Stimulated activated memory B cell treated with anti-CD40 and anti-IgM and Interleukin-4, amounts not matched to agents 10 μg/mL and 1 μg/mL and 100 μg/mL, for 72 hours (primary cell): ENCODE measurements around the gene ATP10A.
A peak's percentile ranks its signal among the peaks of the same experiment; 100 is the strongest.

Experiments used
- ATAC-seq: fragments of 150-1000 bp; cut with Tn5 transposase; 2 replicates; pipeline ENCODE4 v1.10.0; 2021
- H3K27ac Mint-ChIP-seq: one replicate; pipeline ENCODE4 v1.8.0; 2022; ENCODE audit warnings: mild to moderate bottlenecking, mixed read lengths
- H3K27me3 Mint-ChIP-seq: one replicate; pipeline ENCODE4 v1.8.0; 2022; ENCODE audit warnings: mixed read lengths
- H3K36me3 Mint-ChIP-seq: one replicate; pipeline ENCODE4 v1.8.0; 2022; ENCODE audit warnings: mixed read lengths
- H3K4me1 Mint-ChIP-seq: one replicate; pipeline ENCODE4 v1.8.0; 2022; ENCODE audit warnings: mixed read lengths
- H3K4me3 Mint-ChIP-seq: one replicate; pipeline ENCODE4 v1.8.0; 2022; ENCODE audit warnings: mild to moderate bottlenecking, moderate library complexity, mixed read lengths
- H3K9me3 Mint-ChIP-seq: one replicate; pipeline ENCODE4 v1.8.0; 2022; ENCODE audit warnings: mixed read lengths

Gene ATP10A

DNA sequence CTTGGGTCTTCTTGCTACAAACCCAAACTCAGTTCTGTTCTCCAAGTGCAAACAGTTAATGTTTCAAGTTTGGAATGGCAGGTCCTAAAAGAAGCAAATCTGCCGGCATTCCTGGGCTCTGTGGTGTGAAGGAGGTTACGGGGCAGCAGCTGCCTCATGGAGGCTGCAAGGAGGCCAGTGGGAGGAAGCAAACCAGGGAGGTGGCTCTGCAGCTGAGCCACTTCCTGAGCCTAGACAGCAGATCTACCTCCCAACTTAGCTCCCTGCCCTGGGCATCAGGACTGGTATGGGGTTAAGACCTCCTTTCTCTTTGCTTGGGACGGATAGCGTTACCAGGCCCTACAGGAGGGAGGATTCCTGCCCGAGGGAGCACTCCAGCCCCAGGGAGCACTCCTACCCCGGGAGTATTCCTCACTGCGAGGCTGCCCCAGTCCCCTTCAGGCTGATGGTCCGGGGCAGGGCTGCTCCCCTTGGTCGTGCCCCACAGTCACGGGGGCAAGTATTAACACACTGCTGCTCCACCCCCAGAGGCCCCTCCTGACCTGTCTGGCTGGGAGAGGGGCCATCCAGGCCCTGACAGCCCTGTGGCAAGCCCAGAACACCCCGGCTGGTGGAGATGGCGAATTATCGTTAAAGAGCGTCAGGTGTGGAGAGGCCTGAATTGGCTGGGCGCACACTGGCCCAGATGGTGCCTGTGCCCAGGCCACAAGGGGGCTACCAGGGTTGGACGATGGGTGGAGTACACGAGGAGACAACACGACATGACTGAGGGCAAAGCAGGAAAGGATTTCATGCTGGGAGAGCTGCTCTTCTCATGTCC is 129.9 kb downstream of the ATP10A start:
- Mint-ChIP-seq H3K4me3 (no peak overlapping the region), H3K27ac (no peak overlapping the region), H3K36me3 (no peaks in the 10 kb centered on the region), H3K9me3 (no peaks in the 10 kb centered on the region), H3K4me1 (no peaks in the 10 kb centered on the region), H3K27me3 (peaks cover 6% of the 10 kb centered on the region)
- peak; percentile 34 for ATAC-seq

DNA sequence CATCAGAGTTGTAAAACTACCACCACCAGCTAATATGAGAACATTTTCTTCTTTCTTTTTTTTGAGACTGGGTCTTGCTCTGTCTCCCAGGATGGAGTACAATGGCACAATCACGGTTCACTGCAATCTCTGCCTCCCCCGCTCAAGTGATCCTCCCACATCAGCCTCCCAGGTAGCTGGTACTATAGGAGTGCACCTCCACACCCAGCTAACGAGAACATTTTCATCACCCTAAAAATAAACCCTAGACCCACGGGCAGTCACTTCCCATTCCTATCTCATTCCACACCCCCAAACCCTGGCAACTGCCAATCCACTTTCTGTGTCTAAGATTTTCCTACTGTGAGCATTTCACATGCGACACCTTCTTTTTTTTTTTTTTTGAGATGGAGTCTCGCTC is 130.9 kb downstream of the ATP10A start:
- ATAC-seq = no peak
- Mint-ChIP-seq H3K27me3 (no peaks in the 10 kb centered on the region), H3K4me1 (no peaks in the 10 kb centered on the region), H3K36me3 (no peaks in the 10 kb centered on the region), H3K27ac (no peak overlapping the region), H3K9me3 (no peaks in the 10 kb centered on the region), H3K4me3 (no peak overlapping the region)

DNA sequence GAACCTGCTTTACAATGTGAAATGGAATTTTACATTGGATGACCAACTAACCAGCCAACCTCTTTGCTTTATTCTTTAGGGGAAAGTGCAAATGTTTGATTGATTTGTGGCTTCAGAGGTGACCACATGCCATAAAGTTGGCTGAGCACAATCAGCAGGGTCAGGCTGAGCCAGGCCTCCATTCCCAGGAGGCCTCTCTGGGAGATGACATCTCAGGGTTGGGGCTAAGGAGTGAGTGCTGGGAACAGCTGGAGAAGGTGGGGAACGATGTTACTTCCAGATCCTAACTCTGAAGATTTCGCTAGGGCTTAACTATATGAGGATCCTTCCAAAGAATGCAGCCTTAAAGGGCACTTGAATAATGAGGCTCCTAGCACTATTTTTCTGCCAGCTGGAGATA is 131.7 kb downstream of the ATP10A start:
- no peaks in the 10 kb centered on the region for H3K27me3 Mint-ChIP-seq
- no peaks in the 10 kb centered on the region for H3K9me3 Mint-ChIP-seq
- ATAC-seq = no peak
- H3K36me3 Mint-ChIP-seq = no peaks in the 10 kb centered on the region
- no peaks in the 10 kb centered on the region for H3K4me1 Mint-ChIP-seq
- no peak overlapping the region for H3K27ac Mint-ChIP-seq
- no peak overlapping the region for H3K4me3 Mint-ChIP-seq

DNA sequence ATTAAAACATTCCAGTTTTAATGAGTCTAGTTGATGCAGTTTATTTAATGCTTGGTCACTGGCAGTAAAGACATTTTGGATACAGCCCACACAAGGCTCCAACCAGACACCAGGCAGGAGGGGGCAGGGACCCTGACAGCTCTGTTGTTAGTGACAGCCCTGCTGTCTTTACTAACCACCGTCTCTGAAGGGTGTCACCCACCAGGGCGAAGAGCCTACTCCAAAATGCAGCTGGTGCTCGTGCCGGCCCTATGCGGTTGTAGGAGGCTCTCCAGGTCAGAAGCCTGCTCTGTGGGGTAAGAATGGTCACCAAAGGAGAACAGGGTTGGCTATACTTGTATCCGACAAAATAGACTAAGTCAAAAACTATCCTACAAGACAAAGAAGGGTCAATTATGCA is 132.2 kb downstream of the ATP10A start:
- Mint-ChIP-seq H3K9me3 (no peaks in the 10 kb centered on the region), H3K4me1 (no peaks in the 10 kb centered on the region), H3K27ac (no peak overlapping the region), H3K27me3 (no peaks in the 10 kb centered on the region), H3K4me3 (no peak overlapping the region), H3K36me3 (no peaks in the 10 kb centered on the region)
- ATAC-seq = no peak

DNA sequence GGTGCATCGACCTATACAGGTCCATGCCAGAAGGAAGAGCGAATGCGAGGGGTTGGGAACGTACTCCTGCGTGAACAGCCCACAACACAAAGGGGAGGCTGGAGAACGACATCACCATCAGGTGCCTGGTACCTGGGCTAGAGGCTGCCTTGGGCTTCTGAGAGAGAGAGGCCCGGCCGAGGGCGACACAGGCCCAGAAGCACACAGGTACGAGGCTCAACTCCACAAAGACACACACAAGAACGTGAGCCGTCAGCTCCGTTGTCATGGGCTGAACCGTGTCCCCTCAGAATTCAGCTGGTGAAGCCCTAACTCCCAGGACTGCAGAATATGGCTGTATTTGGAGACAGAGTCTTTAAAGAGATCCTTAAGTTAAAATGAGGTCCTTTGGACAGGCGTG is 134.3 kb downstream of the ATP10A start:
- no peaks in the 10 kb centered on the region for H3K27me3 Mint-ChIP-seq
- H3K36me3 Mint-ChIP-seq = no peaks in the 10 kb centered on the region
- no peak for ATAC-seq
- no peak overlapping the region for H3K27ac Mint-ChIP-seq
- no peaks in the 10 kb centered on the region for H3K4me1 Mint-ChIP-seq
- H3K9me3 Mint-ChIP-seq = no peaks in the 10 kb centered on the region
- H3K4me3 Mint-ChIP-seq = no peak overlapping the region

DNA sequence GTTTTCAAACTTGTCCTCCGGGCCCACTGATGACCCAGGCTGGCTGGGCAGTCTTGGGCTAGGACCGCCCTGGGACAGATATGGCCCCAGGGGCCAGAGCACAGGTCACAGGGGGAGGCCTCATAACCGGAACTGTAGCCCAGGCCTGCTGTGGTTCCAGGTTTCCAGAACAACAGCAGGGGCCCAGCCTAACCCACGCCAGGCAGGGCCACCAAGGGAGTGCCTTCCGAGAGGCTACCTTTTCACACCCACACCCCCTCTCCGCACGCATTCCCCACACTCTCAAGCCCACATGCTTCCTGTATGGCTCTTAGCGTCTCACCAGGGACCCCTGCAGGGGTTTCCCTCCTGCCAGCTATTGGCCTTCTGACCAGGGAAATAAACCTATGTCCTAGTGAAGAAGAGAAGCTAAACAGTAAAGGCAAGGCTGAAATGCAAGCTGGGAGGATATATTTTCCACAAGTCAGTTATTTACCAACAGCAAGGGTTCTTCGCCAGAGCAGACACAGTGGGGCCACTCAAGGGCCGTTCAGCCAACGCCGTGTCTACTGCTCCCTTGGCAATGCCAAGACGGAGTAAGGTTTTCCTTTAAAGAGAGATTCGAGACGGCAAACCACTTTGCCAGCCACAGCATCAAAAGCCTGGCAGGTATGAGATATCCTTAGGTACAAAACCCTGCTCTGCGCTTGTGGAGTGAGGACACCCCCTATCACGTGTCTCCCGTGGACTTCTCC is 135.1 kb downstream of the ATP10A start:
- H3K27me3 Mint-ChIP-seq = peaks cover 5% of the 10 kb centered on the region
- no peak overlapping the region for H3K27ac Mint-ChIP-seq
- H3K9me3 Mint-ChIP-seq = no peaks in the 10 kb centered on the region
- H3K36me3 Mint-ChIP-seq = no peaks in the 10 kb centered on the region
- no peaks in the 10 kb centered on the region for H3K4me1 Mint-ChIP-seq
- ATAC-seq = no peak
- no peak overlapping the region for H3K4me3 Mint-ChIP-seq

DNA sequence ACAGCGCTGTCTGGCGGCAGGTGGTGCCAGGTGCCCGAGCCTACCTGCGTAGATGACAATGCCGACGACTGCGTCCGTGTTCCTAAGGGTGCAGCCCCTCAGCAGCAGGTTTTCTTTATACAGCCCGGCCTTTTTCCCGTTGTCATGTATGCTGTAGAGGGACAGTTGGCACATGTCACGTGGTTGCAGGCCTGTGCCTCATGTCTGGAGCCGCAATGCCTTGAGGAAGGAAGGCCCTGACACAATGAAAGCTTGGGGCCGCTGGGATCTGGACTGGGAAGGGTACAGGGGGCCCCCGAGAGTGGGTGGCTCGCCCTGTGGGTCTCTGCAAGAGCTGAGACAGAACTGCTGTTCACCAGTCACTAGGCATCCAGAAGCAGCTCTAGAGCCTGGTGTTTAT is 136.0 kb downstream of the ATP10A start:
- no peak for ATAC-seq
- H3K4me1 Mint-ChIP-seq = no peaks in the 10 kb centered on the region

DNA sequence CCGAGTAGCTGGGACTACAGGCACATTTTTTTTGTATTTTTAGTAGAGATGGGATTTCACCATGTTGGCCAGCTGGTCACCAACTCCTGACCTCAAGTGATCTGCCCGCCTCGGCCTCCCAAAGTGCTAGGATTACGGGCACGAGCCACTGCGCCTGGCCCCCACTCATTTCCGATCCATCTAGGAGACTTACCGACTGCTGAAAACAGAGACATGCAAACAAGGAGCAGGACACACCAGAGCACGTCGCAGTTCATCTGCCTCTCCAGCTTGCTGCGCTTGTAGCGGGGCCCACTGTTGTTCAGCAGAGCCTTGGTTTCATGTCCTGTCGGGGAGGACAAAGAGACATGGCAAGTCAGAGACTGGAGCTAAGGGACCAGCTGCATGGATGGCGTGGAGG is 137.4 kb downstream of the ATP10A start:
- Mint-ChIP-seq H3K36me3 (no peaks in the 10 kb centered on the region), H3K27me3 (peaks cover 28% of the 10 kb centered on the region)

More for the DNA sequence above, 136.0 kb downstream of the ATP10A start:
- Mint-ChIP-seq H3K27ac (no peak overlapping the region), H3K9me3 (no peaks in the 10 kb centered on the region), H3K36me3 (no peaks in the 10 kb centered on the region), H3K27me3 (peaks cover 14% of the 10 kb centered on the region), H3K4me3 (no peak overlapping the region)

DNA sequence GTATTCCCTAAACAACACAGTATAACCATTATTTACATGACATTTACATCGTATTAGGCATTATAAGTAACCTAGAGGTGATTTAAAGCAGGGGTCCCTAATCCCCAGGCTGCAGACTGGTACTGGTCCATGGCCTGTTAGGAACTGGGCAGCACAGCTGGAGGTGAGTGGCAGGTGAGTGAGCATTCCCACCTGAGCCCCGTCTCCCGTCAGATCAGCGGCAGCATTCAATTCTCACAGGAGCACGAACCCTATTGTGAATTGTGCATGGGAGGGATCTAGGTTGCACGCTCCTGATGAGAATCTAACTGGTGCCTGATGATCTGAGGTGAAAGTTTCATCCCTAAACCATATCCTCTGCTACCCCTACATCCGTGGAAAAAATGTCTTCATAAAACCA is 138.2 kb downstream of the ATP10A start:
- Mint-ChIP-seq H3K27ac (no peak overlapping the region), H3K36me3 (no peaks in the 10 kb centered on the region)

More for the DNA sequence above, 137.4 kb downstream of the ATP10A start:
- Mint-ChIP-seq H3K27ac (no peak overlapping the region), H3K4me1 (no peaks in the 10 kb centered on the region), H3K4me3 (no peak overlapping the region), H3K9me3 (no peaks in the 10 kb centered on the region)
- ATAC-seq = no peak

DNA sequence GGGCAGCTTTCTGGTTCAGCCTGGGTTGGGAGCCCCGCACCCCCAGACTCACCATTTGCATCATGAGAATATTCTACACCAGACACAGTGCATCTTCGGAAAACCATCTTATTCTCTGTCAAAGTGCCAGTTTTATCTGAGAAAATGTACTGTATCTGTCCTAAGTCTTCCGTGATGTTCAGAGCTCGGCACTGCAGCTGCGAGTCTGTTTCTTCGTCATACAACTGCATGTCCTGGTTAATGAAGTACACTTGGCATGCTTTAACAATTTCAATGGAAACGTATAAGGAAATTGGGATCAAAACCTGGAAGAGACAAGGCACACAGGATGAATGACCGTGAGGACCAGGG is 141.5 kb downstream of the ATP10A start:
- no peak for ATAC-seq

More for the DNA sequence above, 138.2 kb downstream of the ATP10A start:
- H3K4me1 Mint-ChIP-seq = no peaks in the 10 kb centered on the region
- no peak overlapping the region for H3K4me3 Mint-ChIP-seq
- no peak for ATAC-seq
- H3K9me3 Mint-ChIP-seq = no peaks in the 10 kb centered on the region
- H3K27me3 Mint-ChIP-seq = peaks cover 31% of the 10 kb centered on the region

DNA sequence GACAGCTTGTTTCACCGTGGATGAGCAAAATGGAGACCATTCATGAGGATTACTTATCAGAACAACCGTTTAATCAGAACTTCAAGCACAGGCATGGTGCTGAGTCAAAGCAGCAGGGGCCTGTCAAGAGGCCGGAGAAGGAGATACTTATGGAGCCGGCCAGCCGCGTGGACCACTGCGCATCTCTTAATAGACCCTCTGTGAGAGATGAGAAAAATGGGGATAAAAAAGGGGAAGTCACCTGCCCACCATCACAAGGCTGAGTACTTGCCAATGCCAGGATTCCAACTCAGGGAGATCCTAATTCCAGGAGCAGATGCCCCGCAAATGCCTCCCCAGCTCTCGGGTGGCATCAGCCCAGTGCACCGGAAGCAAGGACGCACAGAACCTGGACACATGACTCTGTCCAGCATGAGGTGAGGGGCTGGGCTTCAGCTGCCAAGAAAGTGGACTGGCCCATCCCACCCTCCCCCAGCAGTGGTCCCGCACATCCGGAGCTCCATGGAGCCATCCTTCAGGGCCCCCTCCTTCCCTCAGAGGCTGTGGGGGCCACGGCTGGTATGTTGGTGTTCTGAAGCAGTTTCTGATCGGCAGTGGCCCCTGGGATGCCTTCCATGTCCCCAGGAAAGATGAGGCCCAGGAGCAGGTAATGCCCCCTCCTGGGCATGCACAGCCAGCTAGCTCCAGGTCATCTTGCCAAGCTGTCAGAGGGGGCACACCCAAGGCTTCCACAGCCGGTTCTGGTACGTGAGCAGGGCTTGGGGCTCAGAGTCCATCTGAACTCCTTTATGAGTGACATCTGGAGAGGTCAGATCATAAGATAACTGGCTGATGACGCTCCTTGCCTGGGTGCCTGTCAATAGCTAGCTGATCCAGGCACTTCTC is 143.8 kb downstream of the ATP10A start:
- Mint-ChIP-seq H3K36me3 (no peaks in the 10 kb centered on the region), H3K4me3 (no peak overlapping the region), H3K27ac (no peak overlapping the region), H3K27me3 (peaks cover 57% of the 10 kb centered on the region), H3K9me3 (no peaks in the 10 kb centered on the region), H3K4me1 (peaks cover 14% of the 10 kb centered on the region)
- no peak for ATAC-seq

More for the DNA sequence above, 141.5 kb downstream of the ATP10A start:
- peaks cover 14% of the 10 kb centered on the region for H3K4me1 Mint-ChIP-seq
- H3K27me3 Mint-ChIP-seq = peaks cover 47% of the 10 kb centered on the region
- H3K4me3 Mint-ChIP-seq = no peak overlapping the region
- no peak overlapping the region for H3K27ac Mint-ChIP-seq
- H3K9me3 Mint-ChIP-seq = no peaks in the 10 kb centered on the region
- no peaks in the 10 kb centered on the region for H3K36me3 Mint-ChIP-seq

DNA sequence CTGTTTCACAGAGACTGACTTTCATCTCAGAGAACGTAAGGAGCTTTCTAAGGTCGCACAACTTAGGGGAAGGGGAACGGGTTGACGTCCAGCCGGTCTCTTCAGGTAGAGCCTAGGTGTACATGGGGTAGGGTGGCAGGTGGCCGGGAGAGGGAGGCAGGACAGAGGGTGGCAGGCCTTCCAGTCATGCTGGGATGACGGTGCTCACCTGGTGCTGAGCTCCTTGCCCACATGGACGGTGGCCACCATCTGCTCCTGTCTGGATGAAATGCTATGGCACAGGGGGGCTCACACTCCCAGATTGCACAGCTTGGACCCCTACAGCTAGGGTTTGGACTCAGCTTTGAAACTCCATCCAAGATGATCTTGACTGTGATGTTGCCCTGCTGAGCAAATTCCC is 144.5 kb downstream of the ATP10A start:
- Mint-ChIP-seq H3K4me1 (peaks cover 14% of the 10 kb centered on the region), H3K9me3 (no peaks in the 10 kb centered on the region), H3K36me3 (no peaks in the 10 kb centered on the region), H3K4me3 (no peak overlapping the region), H3K27ac (no peak overlapping the region), H3K27me3 (peaks cover 57% of the 10 kb centered on the region)
- ATAC-seq = no peak

DNA sequence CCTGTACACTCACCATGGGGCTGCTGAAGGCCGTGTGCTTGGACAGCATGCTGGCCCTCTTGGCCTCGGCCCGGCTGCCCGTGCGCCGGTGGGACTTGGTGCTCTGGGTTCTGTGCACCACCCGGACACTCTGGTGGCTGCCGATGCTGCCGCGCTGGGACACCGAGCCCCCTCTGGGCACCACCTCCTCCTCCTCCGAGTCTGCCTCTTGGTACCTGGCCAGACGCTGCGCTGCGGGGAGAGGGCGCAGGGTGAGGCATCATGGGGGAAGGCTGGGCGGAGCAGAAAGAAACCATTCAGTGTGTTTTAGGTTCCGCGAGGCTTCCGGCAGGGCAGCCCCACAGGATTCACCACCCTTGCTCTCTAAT is 145.0 kb downstream of the ATP10A start:
- Mint-ChIP-seq H3K36me3 (no peaks in the 10 kb centered on the region), H3K4me1 (peaks cover 14% of the 10 kb centered on the region), H3K27ac (no peak overlapping the region), H3K9me3 (no peaks in the 10 kb centered on the region), H3K4me3 (no peak overlapping the region), H3K27me3 (peaks cover 53% of the 10 kb centered on the region)
- ATAC-seq = peak; percentile 9

DNA sequence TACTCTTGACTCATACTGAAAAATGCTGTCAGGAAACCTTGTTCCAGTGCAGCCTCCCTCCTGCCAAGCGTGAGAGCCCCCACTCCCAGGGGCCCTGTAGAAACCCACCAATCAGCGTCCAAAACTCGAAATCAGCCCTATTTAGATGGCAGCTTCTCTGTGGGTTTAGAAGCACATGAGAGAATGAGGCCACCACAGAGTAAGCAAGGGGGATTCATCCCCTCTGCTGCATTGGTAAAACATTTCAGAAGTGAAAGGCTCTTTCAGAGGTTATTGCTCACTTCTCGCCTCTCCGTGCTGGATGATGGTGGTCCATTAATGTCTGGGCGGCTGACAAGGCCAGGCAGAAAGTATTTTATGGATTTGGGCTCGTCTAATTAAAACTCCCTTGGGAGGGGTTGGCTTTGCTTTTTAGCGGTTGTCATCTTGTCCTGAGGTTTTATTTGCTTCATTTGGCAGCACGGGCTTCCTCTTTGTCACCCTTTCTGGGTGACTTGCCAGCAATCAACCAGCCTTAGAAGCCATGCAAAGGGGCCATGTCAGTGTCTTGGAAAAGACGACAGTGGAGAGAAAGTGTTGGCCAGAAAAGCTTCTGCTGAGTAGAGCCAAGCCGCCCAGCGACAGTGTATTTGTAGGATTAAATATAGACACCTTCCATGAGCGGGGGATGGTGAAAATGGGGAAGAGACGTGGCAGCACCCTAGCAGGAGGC is 145.5 kb downstream of the ATP10A start:
- no peak overlapping the region for H3K4me3 Mint-ChIP-seq
- ATAC-seq = peak; percentile 66
- no peak overlapping the region for H3K27ac Mint-ChIP-seq
- no peaks in the 10 kb centered on the region for H3K9me3 Mint-ChIP-seq
- H3K27me3 Mint-ChIP-seq = peaks cover 48% of the 10 kb centered on the region
- peaks cover 14% of the 10 kb centered on the region for H3K4me1 Mint-ChIP-seq
- no peaks in the 10 kb centered on the region for H3K36me3 Mint-ChIP-seq

DNA sequence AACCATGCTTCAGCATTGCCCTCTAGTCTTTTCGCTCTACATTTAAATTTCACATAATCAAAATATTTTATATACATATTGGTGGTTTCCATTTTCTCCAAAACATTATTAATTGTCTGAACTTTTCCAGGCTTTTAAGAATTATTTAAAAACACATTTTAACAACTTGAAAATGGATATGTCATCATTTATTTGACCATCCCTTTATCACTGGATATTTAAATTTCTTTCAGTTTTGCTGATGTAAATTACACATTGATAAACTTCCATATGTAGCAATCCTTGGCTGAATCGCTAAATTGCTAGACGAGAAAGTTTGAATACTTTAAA is 146.0 kb downstream of the ATP10A start:
- H3K9me3 Mint-ChIP-seq = no peaks in the 10 kb centered on the region
- H3K27me3 Mint-ChIP-seq = peaks cover 43% of the 10 kb centered on the region
- no peak for ATAC-seq
- peaks cover 14% of the 10 kb centered on the region for H3K4me1 Mint-ChIP-seq
- H3K4me3 Mint-ChIP-seq = no peak overlapping the region
- no peak overlapping the region for H3K27ac Mint-ChIP-seq
- no peaks in the 10 kb centered on the region for H3K36me3 Mint-ChIP-seq
